ENCODE measurements around the gene TAOK1. TPM values are rescaled to one million over a fixed set of nuclear protein-coding genes. Genes with fewer than 3 reads are reported as not detected.

The TAOK1 gene
- total RNA-seq, 1 experiment from 2014 or later = 85.5 TPM

- intact Hi-C loops (cut with micrococcal nuclease; ENCODE audit: unreplicated experiment) = no loop called here
- CTCF ChIA-PET = no interaction called here
Observed at GRCh38 chr17:29546085-29546484, 155.9 kb downstream of the TAOK1 start.

GRCh38 chr17:29546830-29547229 is 156.7 kb downstream of the TAOK1 start:
- Histone ChIP-seq H3K36me3 (ENCODE audit: insufficient read depth, low read length, poor library complexity, severe bottlenecking) (peaks cover 22% of the 10 kb centered on the region), H3K27ac (ENCODE audit: low read depth, low read length, poor library complexity, severe bottlenecking) (no peak overlapping the region), H3K4me3 (ENCODE audit: low read depth, low read length, poor library complexity, severe bottlenecking) (no peak overlapping the region), H3K9me3 (ENCODE audit: low read depth, low read length, poor library complexity, severe bottlenecking) (no peaks in the 10 kb centered on the region), H3K27me3 (replicated peaks; ENCODE audit: insufficient read depth, low read depth, low read length, poor library complexity) (no peaks in the 10 kb centered on the region), H3K4me1 (ENCODE audit: insufficient read depth, low read length, poor library complexity, severe bottlenecking) (peaks cover 11% of the 10 kb centered on the region)
- DNase-seq (ENCODE audit: low spot score) = no peak
- no TSS peak for BruUV-seq (replicated peaks)
- intact Hi-C loops (cut with micrococcal nuclease; ENCODE audit: unreplicated experiment) = no loop called here
- CTCF ChIA-PET = no interaction called here
- no peak for TF ChIP-seq EZH2 (IDR thresholded peaks at IDR 0.05; ENCODE audit: borderline replicate concordance, low read depth, low read length, poor library complexity, severe bottlenecking)
- no peak for TF ChIP-seq CTCF (conservative IDR thresholded peaks at IDR 0.05; ENCODE audit: low read depth, low read length)
- POLR2A ChIA-PET (ENCODE audit: low non-redundant PET) = no interaction called here

More at GRCh38 chr17:29546085-29546484, 155.9 kb downstream of the TAOK1 start:
- DNase-seq (ENCODE audit: low spot score) = no peak
- POLR2A ChIA-PET (ENCODE audit: low non-redundant PET) = no interaction called here
- no peak for TF ChIP-seq EZH2 (IDR thresholded peaks at IDR 0.05; ENCODE audit: borderline replicate concordance, low read depth, low read length, poor library complexity, severe bottlenecking)
- TF ChIP-seq CTCF (conservative IDR thresholded peaks at IDR 0.05; ENCODE audit: low read depth, low read length) = no peak
- no peak overlapping the region for H3K4me3 ChIP-seq (ENCODE audit: low read depth, low read length, poor library complexity, severe bottlenecking)
- H3K27ac ChIP-seq (ENCODE audit: low read depth, low read length, poor library complexity, severe bottlenecking) = no peak overlapping the region
- peaks cover 26% of the 10 kb centered on the region for H3K36me3 ChIP-seq (ENCODE audit: insufficient read depth, low read length, poor library complexity, severe bottlenecking)
- peaks cover 11% of the 10 kb centered on the region for H3K4me1 ChIP-seq (ENCODE audit: insufficient read depth, low read length, poor library complexity, severe bottlenecking)
- BruUV-seq (replicated peaks) = no TSS peak
- no peaks in the 10 kb centered on the region for H3K27me3 ChIP-seq (replicated peaks; ENCODE audit: insufficient read depth, low read depth, low read length, poor library complexity)
- H3K9me3 ChIP-seq (ENCODE audit: low read depth, low read length, poor library complexity, severe bottlenecking) = no peaks in the 10 kb centered on the region

- ChIA-PET POLR2A (ENCODE audit: low non-redundant PET) (no interaction called here), CTCF (no interaction called here)
- no peaks in the 10 kb centered on the region for H3K9me3 ChIP-seq (ENCODE audit: low read depth, low read length, poor library complexity, severe bottlenecking)
- no peaks in the 10 kb centered on the region for H3K27me3 ChIP-seq (replicated peaks; ENCODE audit: insufficient read depth, low read depth, low read length, poor library complexity)
- intact Hi-C loops (cut with micrococcal nuclease; ENCODE audit: unreplicated experiment) = no loop called here
- no peak overlapping the region for H3K4me3 ChIP-seq (ENCODE audit: low read depth, low read length, poor library complexity, severe bottlenecking)
- H3K36me3 ChIP-seq (ENCODE audit: insufficient read depth, low read length, poor library complexity, severe bottlenecking) = no peaks in the 10 kb centered on the region
- no TSS peak for BruUV-seq (replicated peaks)
- peak; percentile 27 for DNase-seq (ENCODE audit: low spot score)
- no peak overlapping the region for H3K27ac ChIP-seq (ENCODE audit: low read depth, low read length, poor library complexity, severe bottlenecking)
- peaks cover 11% of the 10 kb centered on the region for H3K4me1 ChIP-seq (ENCODE audit: insufficient read depth, low read length, poor library complexity, severe bottlenecking)
- TF ChIP-seq EZH2 (IDR thresholded peaks at IDR 0.05; ENCODE audit: borderline replicate concordance, low read depth, low read length, poor library complexity, severe bottlenecking) = no peak
Observed at GRCh38 chr17:29549177-29549923, 159.2 kb downstream of the TAOK1 start.

GRCh38 chr17:29555840-29556239 is 165.7 kb downstream of the TAOK1 start:
- Histone ChIP-seq H3K27ac (ENCODE audit: low read depth, low read length, poor library complexity, severe bottlenecking) (no peak overlapping the region), H3K27me3 (replicated peaks; ENCODE audit: insufficient read depth, low read depth, low read length, poor library complexity) (no peaks in the 10 kb centered on the region), H3K9me3 (ENCODE audit: low read depth, low read length, poor library complexity, severe bottlenecking) (no peaks in the 10 kb centered on the region), H3K4me1 (ENCODE audit: insufficient read depth, low read length, poor library complexity, severe bottlenecking) (no peaks in the 10 kb centered on the region), H3K4me3 (ENCODE audit: low read depth, low read length, poor library complexity, severe bottlenecking) (no peak overlapping the region), H3K36me3 (ENCODE audit: insufficient read depth, low read length, poor library complexity, severe bottlenecking) (no peaks in the 10 kb centered on the region)
- no peak for TF ChIP-seq EZH2 (IDR thresholded peaks at IDR 0.05; ENCODE audit: borderline replicate concordance, low read depth, low read length, poor library complexity, severe bottlenecking)
- TF ChIP-seq CTCF (conservative IDR thresholded peaks at IDR 0.05; ENCODE audit: low read depth, low read length) = no peak
- ChIA-PET POLR2A (ENCODE audit: low non-redundant PET) (no interaction called here), CTCF (no interaction called here)
- no TSS peak for BruUV-seq (replicated peaks)
- no peak for DNase-seq (ENCODE audit: low spot score)
- intact Hi-C loops (cut with micrococcal nuclease; ENCODE audit: unreplicated experiment) = no loop called here
